ENCODE results near the gene PRSS8.

DNA sequence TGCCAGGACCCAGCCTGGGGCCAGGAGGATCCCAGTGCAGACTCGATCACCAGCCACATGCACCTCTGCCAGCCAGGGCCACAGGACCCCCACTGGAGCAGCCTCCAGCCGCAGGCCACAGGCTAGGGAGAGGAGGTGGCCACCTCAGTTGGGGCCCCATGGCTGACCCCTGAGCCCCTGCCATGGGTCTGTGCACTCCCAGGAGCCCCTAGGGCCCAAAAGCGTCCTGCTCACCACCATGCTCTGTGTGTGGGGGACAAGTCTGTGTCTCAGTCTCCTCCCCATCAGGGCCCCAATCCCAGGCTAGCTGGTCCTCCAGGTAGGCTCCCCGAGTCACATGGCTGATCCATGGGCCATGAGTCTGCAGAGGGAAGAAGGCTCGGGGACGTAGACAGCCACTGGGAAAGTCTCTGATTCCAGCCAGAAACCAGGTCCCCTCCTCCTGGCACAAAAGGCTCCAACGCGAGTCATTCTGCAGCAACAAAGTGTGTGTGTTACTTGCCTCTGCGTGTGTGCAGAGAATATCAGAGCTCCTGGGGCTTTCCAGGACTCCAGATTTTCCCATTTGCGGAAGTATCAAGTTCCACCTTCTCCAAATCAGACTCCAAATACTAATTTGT lies 6.1 kb upstream of the PRSS8 start:
- TF ChIP-seq, protein P1, sequence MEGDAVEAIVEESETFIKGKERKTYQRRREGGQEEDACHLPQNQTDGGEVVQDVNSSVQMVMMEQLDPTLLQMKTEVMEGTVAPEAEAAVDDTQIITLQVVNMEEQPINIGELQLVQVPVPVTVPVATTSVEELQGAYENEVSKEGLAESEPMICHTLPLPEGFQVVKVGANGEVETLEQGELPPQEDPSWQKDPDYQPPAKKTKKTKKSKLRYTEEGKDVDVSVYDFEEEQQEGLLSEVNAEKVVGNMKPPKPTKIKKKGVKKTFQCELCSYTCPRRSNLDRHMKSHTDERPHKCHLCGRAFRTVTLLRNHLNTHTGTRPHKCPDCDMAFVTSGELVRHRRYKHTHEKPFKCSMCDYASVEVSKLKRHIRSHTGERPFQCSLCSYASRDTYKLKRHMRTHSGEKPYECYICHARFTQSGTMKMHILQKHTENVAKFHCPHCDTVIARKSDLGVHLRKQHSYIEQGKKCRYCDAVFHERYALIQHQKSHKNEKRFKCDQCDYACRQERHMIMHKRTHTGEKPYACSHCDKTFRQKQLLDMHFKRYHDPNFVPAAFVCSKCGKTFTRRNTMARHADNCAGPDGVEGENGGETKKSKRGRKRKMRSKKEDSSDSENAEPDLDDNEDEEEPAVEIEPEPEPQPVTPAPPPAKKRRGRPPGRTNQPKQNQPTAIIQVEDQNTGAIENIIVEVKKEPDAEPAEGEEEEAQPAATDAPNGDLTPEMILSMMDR (conservative IDR thresholded peaks at IDR 0.05 in 1 of 2, IDR thresholded peaks at IDR 0.05 in 1 of 2; ENCODE audit: low read depth in 1 of 2, low read length in 2 of 2) = no peak
- no peak for TF ChIP-seq EZH2 (IDR thresholded peaks at IDR 0.05; ENCODE audit: low read length, missing control alignments)

All from fibroblast of lung (primary cell).